Loucy (cell line): Measurements from ENCODE around the gene DIO3.

Experiments
- CTCF ChIP-seq: fragments of 200-600 bp; sonication (generic); conservative IDR thresholded peaks from 2 replicates; pipeline ENCODE4 v1.5.1; 2014; ENCODE audit warnings: mild to moderate bottlenecking, antibody characterized with exemption, low read length
- EZH2phosphoT487 ChIP-seq: fragments of 200-600 bp; IDR thresholded peaks from 2 replicates; pipeline ENCODE4 v1.6.1; 2018; ENCODE audit warnings: antibody characterized with exemption, mild to moderate bottlenecking, moderate library complexity, borderline replicate concordance

DNA sequence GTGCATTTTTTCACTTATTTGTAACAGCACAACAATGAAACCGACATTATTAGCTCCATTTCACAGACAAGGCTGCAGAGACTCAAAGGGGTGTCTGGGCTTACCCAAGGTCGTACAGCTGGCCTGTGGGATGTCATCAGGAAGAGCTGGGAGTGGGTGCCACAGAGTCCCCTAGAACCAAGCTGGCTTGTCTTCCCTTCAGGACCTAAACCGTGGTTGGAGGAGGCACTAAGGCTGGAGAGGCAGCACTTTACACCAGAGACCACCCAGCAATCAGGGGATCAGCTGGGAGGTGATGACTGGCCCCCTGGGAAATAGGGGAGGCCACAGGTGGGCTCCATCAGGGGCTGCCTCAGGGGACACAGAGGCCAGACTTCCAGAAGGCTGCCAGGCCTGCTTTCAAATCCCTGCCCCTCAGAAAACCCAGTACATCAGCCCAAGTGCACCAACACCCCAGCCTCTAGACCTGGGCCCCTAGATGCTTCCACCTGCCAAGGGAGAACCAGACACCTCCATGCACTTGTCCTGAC is 28.3 kb downstream of the DIO3 start:
- no peak for TF ChIP-seq CTCF
- TF ChIP-seq EZH2phosphoT487, result no peak
